ENCODE data around the gene EDEM3.
"Not testable (repeated sequence)": the region's sequence is repeated elsewhere in the genome, so short reads cannot be mapped to it uniquely, and the experiment has no call there.

The EDEM3 gene

GRCh38 chr1:184684285-184685074 is 70.2 kb downstream of the EDEM3 start:
- Histone ChIP-seq H3K9me3 (ENCODE audit: control insufficient read depth, low read depth, low read length) (no peaks in the 10 kb centered on the region), H3K36me3 (ENCODE audit: control insufficient read depth, low read depth, low read length) (no peaks in the 10 kb centered on the region), H3K27me3 (ENCODE audit: control insufficient read depth, insufficient read depth, low read length) (no peaks in the 10 kb centered on the region), H3K4me1 (ENCODE audit: control insufficient read depth, low read depth, low read length) (no peaks in the 10 kb centered on the region), H3K9ac (ENCODE audit: low read length) (no peak overlapping the region), H3K27ac (ENCODE audit: low read length) (no peak overlapping the region), H3K4me3 (ENCODE audit: low read length) (no peak overlapping the region)

GRCh38 chr1:184682956-184683355 is 71.7 kb downstream of the EDEM3 start:
- no peaks in the 10 kb centered on the region for H3K27me3 ChIP-seq (ENCODE audit: control insufficient read depth, insufficient read depth, low read length)
- H3K4me3 ChIP-seq (ENCODE audit: low read length): no peak overlapping the region
- no peaks in the 10 kb centered on the region for H3K36me3 ChIP-seq (ENCODE audit: control insufficient read depth, low read depth, low read length)
- H3K27ac ChIP-seq (ENCODE audit: low read length): no peak overlapping the region
- H3K9me3 ChIP-seq (ENCODE audit: control insufficient read depth, low read depth, low read length): no peaks in the 10 kb centered on the region
- H3K4me1 ChIP-seq (ENCODE audit: control insufficient read depth, low read depth, low read length): no peaks in the 10 kb centered on the region
- no peak overlapping the region for H3K9ac ChIP-seq (ENCODE audit: low read length)

DNA sequence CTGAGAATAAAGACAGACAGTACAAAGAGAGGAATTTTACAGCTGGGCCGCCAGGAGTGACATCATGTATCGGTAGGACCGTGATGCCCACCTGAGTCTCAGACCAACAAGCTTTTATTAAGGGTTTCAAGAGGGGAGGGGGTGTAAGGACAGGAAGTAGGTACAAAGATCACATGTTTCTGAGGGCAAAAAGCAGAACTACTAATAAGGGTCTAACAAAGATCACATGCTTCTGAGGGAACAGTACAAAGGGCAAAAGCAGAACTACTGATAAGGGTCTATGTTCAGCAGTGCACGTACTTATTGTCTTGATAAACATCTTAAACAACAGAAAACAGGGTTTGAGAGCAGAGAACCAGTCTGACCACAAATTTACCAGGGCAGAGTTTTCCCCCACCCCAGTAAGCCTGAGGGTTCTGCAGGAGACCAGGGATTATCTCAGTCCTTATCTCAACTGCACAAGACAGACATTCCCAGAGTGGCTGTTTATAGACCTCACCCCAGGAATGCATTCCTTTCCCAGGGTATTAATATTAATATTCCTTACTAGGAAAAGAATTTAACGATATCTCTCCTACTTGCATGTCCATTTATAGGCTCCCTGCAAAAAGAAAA is 73.9 kb downstream of the EDEM3 start:
- not testable (repeated sequence) for H3K9ac ChIP-seq (ENCODE audit: low read length); H3K9me3 ChIP-seq (ENCODE audit: control insufficient read depth, low read depth, low read length); H3K4me3 ChIP-seq (ENCODE audit: low read length); H3K4me1 ChIP-seq (ENCODE audit: control insufficient read depth, low read depth, low read length); H3K36me3 ChIP-seq (ENCODE audit: control insufficient read depth, low read depth, low read length); H3K27me3 ChIP-seq (ENCODE audit: control insufficient read depth, insufficient read depth, low read length); H3K27ac ChIP-seq (ENCODE audit: low read length)

- H3K4me1 ChIP-seq (ENCODE audit: control insufficient read depth, low read depth, low read length); H3K27ac ChIP-seq (ENCODE audit: low read length); H3K9ac ChIP-seq (ENCODE audit: low read length); H3K4me3 ChIP-seq (ENCODE audit: low read length); H3K36me3 ChIP-seq (ENCODE audit: control insufficient read depth, low read depth, low read length); H3K9me3 ChIP-seq (ENCODE audit: control insufficient read depth, low read depth, low read length); H3K27me3 ChIP-seq (ENCODE audit: control insufficient read depth, insufficient read depth, low read length): not testable (repeated sequence)
Observed at GRCh38 chr1:184679472-184679871, 75.2 kb downstream of the EDEM3 start.

DNA sequence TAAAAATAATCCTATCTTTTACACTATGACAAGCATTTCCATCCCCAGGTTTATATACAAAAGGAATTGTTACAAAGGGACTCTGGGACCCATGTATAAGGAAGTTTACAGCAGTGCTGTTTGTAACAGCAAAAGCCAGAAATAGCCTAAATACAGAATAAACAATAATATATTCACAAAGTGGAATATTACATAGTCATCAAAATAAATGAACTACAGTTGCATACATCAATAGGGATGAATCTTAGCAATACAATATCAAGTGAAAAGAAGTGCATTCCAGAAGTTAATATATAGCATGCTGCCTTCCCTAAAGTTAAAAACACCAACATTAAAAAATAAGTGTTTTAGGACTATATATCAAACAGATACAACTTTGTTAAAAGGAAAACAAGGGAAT is 77.3 kb downstream of the EDEM3 start:
- Histone ChIP-seq H3K4me1 (ENCODE audit: control insufficient read depth, low read depth, low read length) (peaks cover 15% of the 10 kb centered on the region), H3K27me3 (ENCODE audit: control insufficient read depth, insufficient read depth, low read length) (no peaks in the 10 kb centered on the region), H3K27ac (ENCODE audit: low read length) (no peak overlapping the region), H3K4me3 (ENCODE audit: low read length) (no peak overlapping the region), H3K36me3 (ENCODE audit: control insufficient read depth, low read depth, low read length) (no peaks in the 10 kb centered on the region), H3K9me3 (ENCODE audit: control insufficient read depth, low read depth, low read length) (no peaks in the 10 kb centered on the region), H3K9ac (ENCODE audit: low read length) (no peak overlapping the region)

DNA sequence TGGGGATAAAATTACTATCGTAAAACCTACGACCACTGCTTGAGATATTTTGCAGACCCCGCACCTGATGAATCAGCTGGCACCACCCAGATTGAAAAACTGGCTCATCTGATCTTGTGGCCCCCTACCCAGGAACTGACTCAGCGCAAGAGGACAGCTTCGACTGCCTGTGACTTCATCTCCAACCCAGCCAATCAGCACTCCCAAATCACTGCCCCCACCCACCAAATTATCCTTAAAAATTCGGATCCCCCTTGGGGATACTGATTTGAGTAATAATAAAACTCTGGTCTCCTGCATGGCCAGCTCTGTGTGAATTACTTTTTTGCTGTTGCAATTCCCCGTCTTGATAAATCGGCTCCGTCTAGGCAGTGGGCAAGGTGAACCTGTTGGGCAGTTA is 81.4 kb downstream of the EDEM3 start:
- H3K36me3 ChIP-seq (ENCODE audit: control insufficient read depth, low read depth, low read length): no peaks in the 10 kb centered on the region
- no peaks in the 10 kb centered on the region for H3K9me3 ChIP-seq (ENCODE audit: control insufficient read depth, low read depth, low read length)
- H3K27ac ChIP-seq (ENCODE audit: low read length): no peak overlapping the region
- H3K4me1 ChIP-seq (ENCODE audit: control insufficient read depth, low read depth, low read length): peaks cover 49% of the 10 kb centered on the region
- no peak overlapping the region for H3K9ac ChIP-seq (ENCODE audit: low read length)
- H3K27me3 ChIP-seq (ENCODE audit: control insufficient read depth, insufficient read depth, low read length): no peaks in the 10 kb centered on the region
- H3K4me3 ChIP-seq (ENCODE audit: low read length): peak overlapping the region; percentile 11

DNA sequence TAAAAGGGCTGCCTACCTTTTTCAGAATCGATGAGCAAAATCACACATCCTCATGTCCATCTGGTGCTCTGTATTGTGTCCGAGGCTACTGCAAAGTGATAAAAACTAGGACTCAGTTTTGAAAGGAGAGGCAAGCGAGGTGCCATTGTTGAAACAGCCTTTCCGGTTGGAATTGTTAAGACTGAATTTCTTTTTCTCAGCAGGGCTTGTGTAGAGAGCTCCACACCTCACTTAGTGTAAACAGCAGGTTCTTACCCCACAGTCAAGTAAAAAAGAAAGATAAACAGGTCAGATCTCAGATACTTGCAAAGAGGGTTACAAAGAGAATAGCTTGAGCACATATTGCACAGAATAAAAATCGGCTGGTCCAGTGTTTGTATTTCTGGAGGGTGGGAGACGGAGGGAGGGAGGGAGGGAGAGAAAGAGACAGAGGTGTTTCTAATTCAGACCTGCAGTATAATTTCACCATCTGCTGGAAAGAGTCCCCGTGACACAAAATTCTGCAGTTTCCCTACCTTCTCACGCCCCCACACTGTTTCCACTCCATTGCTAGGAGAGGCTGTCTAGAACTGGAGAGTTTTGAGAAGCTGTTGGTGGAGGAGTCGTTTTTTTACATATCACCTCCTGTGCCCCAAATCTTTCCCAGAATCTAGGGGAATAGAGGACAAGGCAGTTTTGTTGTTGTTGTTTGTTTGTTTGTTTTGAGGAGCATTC is 82.5 kb downstream of the EDEM3 start:
- Histone ChIP-seq H3K27ac (ENCODE audit: low read length) (no peak overlapping the region), H3K9me3 (ENCODE audit: control insufficient read depth, low read depth, low read length) (no peaks in the 10 kb centered on the region), H3K27me3 (ENCODE audit: control insufficient read depth, insufficient read depth, low read length) (no peaks in the 10 kb centered on the region), H3K36me3 (ENCODE audit: control insufficient read depth, low read depth, low read length) (no peaks in the 10 kb centered on the region), H3K4me3 (ENCODE audit: low read length) (peak overlapping the region; percentile 25), H3K4me1 (ENCODE audit: control insufficient read depth, low read depth, low read length) (peaks cover 52% of the 10 kb centered on the region), H3K9ac (ENCODE audit: low read length) (no peak overlapping the region)

GRCh38 chr1:184669391-184669790 is 85.3 kb downstream of the EDEM3 start:
- Histone ChIP-seq H3K27ac (ENCODE audit: low read length) (no peak overlapping the region), H3K4me3 (ENCODE audit: low read length) (peak overlapping the region; percentile 26), H3K36me3 (ENCODE audit: control insufficient read depth, low read depth, low read length) (no peaks in the 10 kb centered on the region), H3K9me3 (ENCODE audit: control insufficient read depth, low read depth, low read length) (no peaks in the 10 kb centered on the region), H3K9ac (ENCODE audit: low read length) (no peak overlapping the region), H3K4me1 (ENCODE audit: control insufficient read depth, low read depth, low read length) (peaks cover 59% of the 10 kb centered on the region), H3K27me3 (ENCODE audit: control insufficient read depth, insufficient read depth, low read length) (peaks cover 6% of the 10 kb centered on the region)

DNA sequence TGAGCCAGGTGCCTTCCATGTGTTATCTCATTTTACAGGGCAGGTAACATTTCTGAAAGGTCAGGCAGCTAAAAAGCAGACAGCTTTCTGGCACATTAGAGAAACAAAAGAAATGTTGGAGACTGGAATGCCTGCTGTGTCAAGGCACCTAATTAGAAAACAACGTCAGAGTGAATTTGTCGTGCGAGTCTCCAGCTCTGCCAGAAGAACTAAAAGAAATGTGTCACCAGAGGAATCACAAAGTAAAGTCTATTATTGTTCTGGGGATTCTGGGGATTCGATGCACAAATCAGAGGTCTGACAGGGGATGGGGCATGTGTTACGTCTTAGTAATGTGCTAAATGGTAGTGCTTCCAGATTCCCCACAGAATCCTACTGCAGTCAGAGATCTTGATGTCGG is 89.3 kb downstream of the EDEM3 start:
- Histone ChIP-seq H3K4me1 (ENCODE audit: control insufficient read depth, low read depth, low read length) (peaks cover 25% of the 10 kb centered on the region), H3K36me3 (ENCODE audit: control insufficient read depth, low read depth, low read length) (no peaks in the 10 kb centered on the region), H3K27ac (ENCODE audit: low read length) (no peak overlapping the region), H3K4me3 (ENCODE audit: low read length) (no peak overlapping the region), H3K27me3 (ENCODE audit: control insufficient read depth, insufficient read depth, low read length) (peaks cover 6% of the 10 kb centered on the region), H3K9ac (ENCODE audit: low read length) (no peak overlapping the region), H3K9me3 (ENCODE audit: control insufficient read depth, low read depth, low read length) (no peaks in the 10 kb centered on the region)

DNA sequence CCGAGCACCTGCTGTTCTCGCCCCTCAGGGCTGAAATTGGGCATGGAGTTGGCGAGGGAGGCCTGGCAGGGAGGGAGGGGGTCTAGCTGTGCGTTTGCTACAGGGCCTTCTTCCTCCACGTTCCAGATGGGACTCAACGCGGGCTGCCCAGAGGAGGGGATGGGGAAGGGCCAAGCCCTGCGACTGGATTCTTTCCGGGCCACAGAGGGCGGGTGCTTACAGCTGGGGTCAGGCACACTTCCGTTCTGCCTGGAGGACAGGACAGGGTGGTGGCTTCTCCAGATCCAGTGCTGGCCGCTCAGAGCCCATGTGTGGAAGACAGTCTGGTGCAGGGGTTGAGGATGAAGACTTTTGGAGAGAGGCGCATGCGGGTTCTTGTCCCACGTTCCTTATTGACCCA is 90.0 kb downstream of the EDEM3 start:
- peaks cover 6% of the 10 kb centered on the region for H3K27me3 ChIP-seq (ENCODE audit: control insufficient read depth, insufficient read depth, low read length)
- H3K9me3 ChIP-seq (ENCODE audit: control insufficient read depth, low read depth, low read length): no peaks in the 10 kb centered on the region
- no peaks in the 10 kb centered on the region for H3K36me3 ChIP-seq (ENCODE audit: control insufficient read depth, low read depth, low read length)
- no peak overlapping the region for H3K4me3 ChIP-seq (ENCODE audit: low read length)
- H3K4me1 ChIP-seq (ENCODE audit: control insufficient read depth, low read depth, low read length): peaks cover 23% of the 10 kb centered on the region
- no peak overlapping the region for H3K9ac ChIP-seq (ENCODE audit: low read length)
- no peak overlapping the region for H3K27ac ChIP-seq (ENCODE audit: low read length)

DNA sequence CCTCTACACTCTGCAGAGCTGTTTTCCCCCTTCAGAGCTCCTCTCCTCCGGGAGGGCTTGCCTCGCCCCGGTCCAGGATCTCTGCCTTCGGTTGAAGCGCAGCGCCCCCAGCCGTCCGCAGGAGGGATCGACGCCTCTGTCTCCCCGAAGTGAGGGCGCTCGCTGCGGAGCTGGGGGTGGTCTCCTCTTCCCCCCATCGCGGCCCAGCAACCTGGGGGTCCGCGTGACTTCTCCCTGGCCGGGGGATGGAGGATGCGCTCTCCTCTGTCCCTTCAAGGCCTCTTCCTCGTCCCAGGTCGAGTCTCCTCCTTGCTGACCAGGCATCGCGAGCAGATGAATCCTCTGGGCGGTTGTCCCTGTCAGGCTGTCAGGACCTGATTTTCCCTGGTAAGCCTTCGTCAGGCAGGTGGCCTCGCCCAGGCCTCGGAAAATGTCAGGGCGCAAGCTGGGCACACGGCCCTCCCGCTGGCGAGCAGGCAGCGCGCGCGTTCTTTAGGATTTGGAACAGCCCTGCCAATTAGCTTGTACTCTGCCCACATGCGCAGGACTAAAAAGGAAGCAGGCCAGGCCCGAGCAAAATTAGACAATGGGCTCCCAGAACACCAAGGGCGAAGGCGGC is 90.5 kb downstream of the EDEM3 start:
- no peaks in the 10 kb centered on the region for H3K36me3 ChIP-seq (ENCODE audit: control insufficient read depth, low read depth, low read length)
- peaks cover 18% of the 10 kb centered on the region for H3K4me1 ChIP-seq (ENCODE audit: control insufficient read depth, low read depth, low read length)
- no peak overlapping the region for H3K9ac ChIP-seq (ENCODE audit: low read length)
- H3K27me3 ChIP-seq (ENCODE audit: control insufficient read depth, insufficient read depth, low read length): peaks cover 6% of the 10 kb centered on the region
- H3K9me3 ChIP-seq (ENCODE audit: control insufficient read depth, low read depth, low read length): no peaks in the 10 kb centered on the region
- H3K4me3 ChIP-seq (ENCODE audit: low read length): no peak overlapping the region
- no peak overlapping the region for H3K27ac ChIP-seq (ENCODE audit: low read length)
